Cardiac muscle cell (in vitro differentiated cells and primary cell): ENCODE results near the gene ASIC1. TPM values are rescaled to one million over a fixed set of nuclear protein-coding genes. Genes with fewer than 3 reads are reported as not detected.
"Not testable (repeated sequence)": the region's sequence is repeated elsewhere in the genome, so short reads cannot be mapped to it uniquely, and the experiment has no call there.

ENCODE experiments used
- DNase-seq, 2 donors: peaks; one replicate each; pipeline versions ENCODE4 v3.0.0 to v3.0.0-alpha.2; 2010 to 2017; ENCODE audit warnings: low read depth in 1 of 2, low spot score in 1 of 2
- H3K27ac ChIP-seq: fragments of 200-600 bp; sonication (generic); 2 replicates; pipeline ENCODE4 v1.5.1; 2016
- H3K27me3 ChIP-seq: fragments of 200-600 bp; sonication (generic); 2 replicates; pipeline ENCODE4 v1.6.0; 2016; ENCODE audit warnings: control low read depth
- H3K36me3 ChIP-seq: fragments of 200-600 bp; sonication (generic); 2 replicates; pipeline ENCODE4 v1.5.1; 2016; ENCODE audit warnings: control low read depth
- H3K4me1 ChIP-seq: fragments of 200-600 bp; sonication (generic); 2 replicates; pipeline ENCODE4 v1.8.1; 2017; ENCODE audit warnings: low read depth, mild to moderate bottlenecking, mixed run types
- H3K4me3 ChIP-seq: fragments of 200-600 bp; sonication (generic); 2 replicates; pipeline ENCODE4 v1.5.1; 2016; ENCODE audit warnings: mild to moderate bottlenecking
- H3K9me3 ChIP-seq: fragments of 200-600 bp; sonication (generic); 2 replicates; pipeline ENCODE4 v1.5.1; 2017; ENCODE audit warnings: low read depth, mild to moderate bottlenecking, control low read depth
- polyA plus RNA-seq: library from polyadenylated mRNA; unstranded; fragments of >200 nt; fragmentation: Nextera tagmentation; extraction: Ambion mirVana; gene quantifications from 2 replicates; pipeline ENCODE4 v1.2.1, GENCODE V29; 2016
- total RNA-seq: library from RNA; depleted of rRNA; stranded (reverse); fragments of >200 nt; gene quantifications from 2 replicates; pipeline ENCODE4 v1.2.3, GENCODE V29; 2016
- TF ChIP-seq, protein P1 (sequence below): IDR thresholded peaks from 2 replicates; pipeline ENCODE4 v1.5.1; 2012; ENCODE audit warnings: low read depth, mild to moderate bottlenecking, low read length

Gene ASIC1
- total and polyA plus RNA-seq, 2 experiments from 2014 or later: 4.6 to 7.0 TPM

DNA sequence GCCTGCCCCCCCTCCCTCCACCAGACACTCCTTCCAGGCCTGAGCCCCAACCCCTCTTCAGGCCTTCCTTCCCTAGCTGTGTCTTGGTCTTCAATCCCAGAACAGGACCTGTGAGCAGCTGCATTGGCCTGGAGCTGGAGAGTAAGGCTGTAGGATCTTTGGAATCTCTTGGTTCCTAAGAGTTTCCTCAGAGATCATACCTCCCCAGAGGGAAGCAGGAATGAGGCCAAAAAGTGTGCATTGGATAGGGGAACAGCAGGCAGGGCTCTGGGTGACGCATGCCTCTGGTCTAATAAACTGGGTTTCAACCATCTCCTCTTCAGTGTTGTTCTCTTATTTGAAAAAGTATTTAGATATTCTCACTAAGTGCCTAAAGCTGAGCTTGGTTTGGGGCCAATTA lies 25.9 kb downstream of the ASIC1 start:
- no peak for DNase-seq
- Histone ChIP-seq H3K36me3 (peaks cover 8% of the 10 kb centered on the region), H3K27me3 (no peaks in the 10 kb centered on the region), H3K4me1 (no peaks in the 10 kb centered on the region), H3K4me3 (no peak overlapping the region), H3K27ac (no peak overlapping the region), H3K9me3 (no peaks in the 10 kb centered on the region)
- TF ChIP-seq, protein P1, sequence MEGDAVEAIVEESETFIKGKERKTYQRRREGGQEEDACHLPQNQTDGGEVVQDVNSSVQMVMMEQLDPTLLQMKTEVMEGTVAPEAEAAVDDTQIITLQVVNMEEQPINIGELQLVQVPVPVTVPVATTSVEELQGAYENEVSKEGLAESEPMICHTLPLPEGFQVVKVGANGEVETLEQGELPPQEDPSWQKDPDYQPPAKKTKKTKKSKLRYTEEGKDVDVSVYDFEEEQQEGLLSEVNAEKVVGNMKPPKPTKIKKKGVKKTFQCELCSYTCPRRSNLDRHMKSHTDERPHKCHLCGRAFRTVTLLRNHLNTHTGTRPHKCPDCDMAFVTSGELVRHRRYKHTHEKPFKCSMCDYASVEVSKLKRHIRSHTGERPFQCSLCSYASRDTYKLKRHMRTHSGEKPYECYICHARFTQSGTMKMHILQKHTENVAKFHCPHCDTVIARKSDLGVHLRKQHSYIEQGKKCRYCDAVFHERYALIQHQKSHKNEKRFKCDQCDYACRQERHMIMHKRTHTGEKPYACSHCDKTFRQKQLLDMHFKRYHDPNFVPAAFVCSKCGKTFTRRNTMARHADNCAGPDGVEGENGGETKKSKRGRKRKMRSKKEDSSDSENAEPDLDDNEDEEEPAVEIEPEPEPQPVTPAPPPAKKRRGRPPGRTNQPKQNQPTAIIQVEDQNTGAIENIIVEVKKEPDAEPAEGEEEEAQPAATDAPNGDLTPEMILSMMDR: no peak

DNA sequence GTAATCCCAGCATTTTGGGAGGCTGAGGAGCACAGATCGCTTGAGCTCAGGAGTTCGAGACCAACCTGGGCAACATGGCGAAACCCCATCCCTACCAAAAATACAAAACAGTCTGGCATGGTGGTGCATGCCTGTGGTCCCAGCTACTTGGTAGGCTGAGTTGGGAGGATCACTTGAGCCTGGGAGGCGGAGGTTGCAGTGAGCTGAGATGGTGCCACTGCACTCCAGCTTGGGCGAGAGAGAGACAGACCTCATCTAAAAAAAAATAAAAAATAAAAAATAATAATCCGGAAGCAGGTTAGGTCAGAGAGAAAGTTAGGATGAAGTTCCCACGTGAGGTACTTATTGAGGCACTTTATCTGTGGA lies 27.0 kb downstream of the ASIC1 start:
- H3K27me3 ChIP-seq, DNase-seq, H3K9me3 ChIP-seq, H3K4me1 ChIP-seq: not testable (repeated sequence)
- peaks cover 14% of the 10 kb centered on the region for H3K36me3 ChIP-seq
- peak overlapping the region; percentile 96 for H3K27ac ChIP-seq
- peak overlapping the region; percentile 93 for H3K4me3 ChIP-seq

DNA sequence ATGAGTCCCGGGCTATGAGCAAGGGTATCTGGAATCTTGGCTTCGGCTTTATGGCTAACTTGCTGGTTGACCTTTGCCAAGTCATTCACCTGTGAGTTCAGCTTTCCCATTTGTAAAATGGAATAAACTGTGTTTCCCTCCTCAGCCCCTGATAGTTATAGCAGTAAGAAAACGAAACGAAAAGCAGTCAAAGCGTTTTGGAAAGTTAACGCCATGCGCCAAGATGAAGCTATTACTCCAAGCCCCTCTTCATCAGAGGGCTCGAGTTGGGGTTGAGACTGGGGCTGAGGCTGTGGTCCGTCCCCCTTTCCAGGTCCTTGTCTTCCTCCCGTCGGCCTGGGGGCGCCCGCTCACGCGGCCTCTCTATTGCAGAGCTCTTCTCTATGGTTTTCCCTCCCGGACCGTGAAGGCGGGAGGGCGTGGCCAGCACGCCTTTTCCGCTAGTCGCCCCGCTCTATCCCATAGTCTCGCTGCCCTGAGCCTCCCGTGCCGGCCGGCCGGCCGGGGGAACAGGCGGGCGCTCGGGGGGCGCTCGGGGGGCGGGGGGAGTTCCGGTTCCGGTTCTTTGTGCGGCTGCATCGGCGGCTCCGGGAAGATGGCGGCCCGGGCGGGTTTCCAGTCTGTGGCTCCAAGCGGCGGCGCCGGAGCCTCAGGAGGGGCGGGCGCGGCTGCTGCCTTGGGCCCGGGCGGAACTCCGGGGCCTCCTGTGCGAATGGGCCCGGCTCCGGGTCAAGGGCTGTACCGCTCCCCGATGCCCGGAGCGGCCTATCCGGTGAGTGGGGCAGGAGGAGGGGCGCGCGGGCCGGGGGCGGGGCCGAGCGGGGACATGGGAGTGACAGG lies 27.6 kb downstream of the ASIC1 start, which contains the start of gene SMARCD1:
TSS of gene SMARCD1 (plus strand) at position 568 of the 840 bp plus-strand sequence. CDS start at position 596, 28 bp downstream.
- Histone ChIP-seq H3K4me1 (no peaks in the 10 kb centered on the region), H3K4me3 (peak within 1 kb of the TSS; percentile 93), H3K36me3 (peaks cover 20% of the 10 kb centered on the region), H3K27ac (peak within 1 kb of the TSS; percentile 96), H3K9me3 (no peaks in the 10 kb centered on the region), H3K27me3 (no peaks in the 10 kb centered on the region)
- TF ChIP-seq, protein P1: peak; percentile 69
- peak; percentile 95 to 96 for DNase-seq

DNA sequence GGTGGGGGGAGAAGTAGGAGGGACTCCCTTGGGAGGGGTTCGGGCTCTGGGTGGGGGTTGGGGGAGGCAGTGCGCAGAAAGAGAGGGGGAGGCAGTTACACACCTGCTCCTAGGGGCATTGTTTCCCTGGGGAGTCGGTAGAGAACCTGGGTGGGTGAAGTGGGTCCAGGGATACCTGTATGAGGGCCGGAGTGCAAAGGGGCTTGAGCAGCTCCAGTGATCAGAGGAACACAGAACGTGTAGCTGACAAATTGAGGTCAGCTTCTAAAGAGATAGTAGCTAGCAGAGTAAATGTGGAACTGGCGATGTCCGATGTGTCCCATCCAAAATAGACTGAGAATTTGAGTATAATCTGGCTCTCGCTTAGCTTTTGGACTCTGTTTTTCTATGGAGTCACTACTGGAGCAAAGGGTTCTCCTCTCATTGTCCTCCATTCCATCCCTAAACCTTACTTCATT lies 28.2 kb downstream of the ASIC1 start:
- no peaks in the 10 kb centered on the region for H3K27me3 ChIP-seq
- H3K36me3 ChIP-seq: peaks cover 25% of the 10 kb centered on the region
- no peak for DNase-seq
- no peaks in the 10 kb centered on the region for H3K4me1 ChIP-seq
- no peaks in the 10 kb centered on the region for H3K9me3 ChIP-seq
- TF ChIP-seq, protein P1: no peak
- H3K4me3 ChIP-seq: peak overlapping the region; percentile 93
- H3K27ac ChIP-seq: peak overlapping the region; percentile 96

DNA sequence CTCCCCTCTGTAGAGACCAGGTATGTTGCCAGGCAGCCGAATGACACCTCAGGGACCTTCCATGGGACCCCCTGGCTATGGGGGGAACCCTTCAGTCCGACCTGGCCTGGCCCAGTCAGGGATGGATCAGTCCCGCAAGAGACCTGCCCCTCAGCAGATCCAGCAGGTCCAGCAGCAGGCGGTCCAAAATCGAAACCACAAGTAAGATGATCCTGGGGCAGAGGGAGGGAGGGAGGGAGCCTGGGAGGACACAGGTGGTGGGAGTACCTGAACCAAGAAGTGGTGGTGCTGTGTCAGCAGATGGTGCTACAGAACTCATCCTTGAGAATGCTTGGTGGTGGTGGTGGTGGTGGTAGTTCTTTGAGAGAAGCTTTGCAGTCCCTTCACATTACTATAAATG lies 28.8 kb downstream of the ASIC1 start:
- TF ChIP-seq, protein P1: no peak
- Histone ChIP-seq H3K27me3 (no peaks in the 10 kb centered on the region), H3K27ac (peak overlapping the region; percentile 96), H3K9me3 (no peaks in the 10 kb centered on the region), H3K36me3 (peaks cover 28% of the 10 kb centered on the region), H3K4me1 (no peaks in the 10 kb centered on the region), H3K4me3 (peak overlapping the region; percentile 93)
- DNase-seq: no peak

DNA sequence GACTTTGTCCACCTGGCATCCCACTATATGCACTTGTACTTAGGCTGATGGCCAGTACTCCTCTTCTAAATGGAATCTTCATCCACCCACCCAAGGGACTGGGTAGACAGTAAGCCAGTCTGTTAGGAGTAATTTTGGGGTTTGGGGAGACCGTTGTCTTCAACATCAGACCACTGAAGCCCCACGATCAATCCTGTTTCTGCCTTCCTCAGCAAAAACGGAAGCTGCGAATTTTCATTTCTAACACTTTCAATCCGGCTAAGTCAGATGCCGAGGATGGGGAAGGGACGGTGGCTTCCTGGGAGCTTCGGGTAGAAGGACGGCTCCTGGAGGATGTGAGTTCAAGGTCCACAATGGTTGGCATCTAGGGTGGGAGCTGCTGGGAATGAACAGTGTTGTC lies 29.8 kb downstream of the ASIC1 start:
- DNase-seq: no peak
- H3K27me3 ChIP-seq: no peaks in the 10 kb centered on the region
- no peak overlapping the region for H3K4me3 ChIP-seq
- no peak overlapping the region for H3K27ac ChIP-seq
- H3K9me3 ChIP-seq: no peaks in the 10 kb centered on the region
- peaks cover 34% of the 10 kb centered on the region for H3K36me3 ChIP-seq
- H3K4me1 ChIP-seq: no peaks in the 10 kb centered on the region
- TF ChIP-seq, protein P1: no peak
